ENCODE data around the gene AHRR. TPM values are rescaled to one million over a fixed set of nuclear protein-coding genes. Genes with fewer than 3 reads are reported as not detected.
"Not testable (repeated sequence)": the region's sequence is repeated elsewhere in the genome, so short reads cannot be mapped to it uniquely, and the experiment has no call there.

AHRR gene
- total RNA-seq, 1 donor from 2014 or later, result 2.0 TPM

DNA sequence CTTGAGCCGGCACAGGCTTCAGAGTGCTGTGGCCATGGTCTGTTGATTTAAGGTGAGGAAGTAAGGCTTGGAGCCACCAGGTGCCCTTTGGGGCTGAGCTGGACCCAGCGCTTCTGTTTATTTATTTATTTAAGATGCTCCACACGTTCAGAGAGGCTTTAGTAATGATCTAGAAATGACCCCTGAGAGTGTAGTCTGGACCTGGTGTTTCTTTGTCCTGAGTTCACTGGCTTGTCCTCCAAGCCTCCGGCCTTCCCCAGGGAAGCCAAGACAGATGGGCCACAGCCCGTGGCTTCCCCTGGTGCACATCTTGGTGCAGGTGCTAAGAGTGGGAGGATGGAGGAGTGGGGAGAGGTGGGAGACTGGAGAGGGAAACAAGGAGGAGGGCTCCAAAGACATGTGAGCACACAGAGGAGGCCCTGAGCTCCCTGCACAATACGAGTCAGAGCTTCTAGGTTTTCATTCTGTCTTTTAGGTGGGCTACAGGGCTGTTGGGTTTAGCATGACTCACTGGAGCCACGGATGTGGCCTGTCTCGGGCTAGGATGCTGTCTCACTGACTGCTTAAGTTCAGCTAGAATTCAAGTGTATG is 56.9 kb downstream of the AHRR start:
- Mint-ChIP-seq H3K4me1 (ENCODE audit: low read depth, unreplicated experiment) (peaks cover 2% of the 10 kb centered on the region), H3K27ac (ENCODE audit: unreplicated experiment) (peak overlapping the region; percentile 65), H3K4me3 (ENCODE audit: unreplicated experiment) (no peak overlapping the region), H3K36me3 (ENCODE audit: unreplicated experiment) (peaks cover 6% of the 10 kb centered on the region), H3K27me3 (ENCODE audit: unreplicated experiment) (peaks cover 12% of the 10 kb centered on the region), H3K9me3 (ENCODE audit: unreplicated experiment) (peaks cover 4% of the 10 kb centered on the region)
- TF ChIP-seq CTCF (IDR thresholded peaks at IDR 0.05; ENCODE audit: partially characterized antibody, unreplicated experiment), result no peak
- DNase-seq, result peak; percentile 24

GRCh38 chr5:378976-379742 is 57.6 kb downstream of the AHRR start:
- DNase-seq, result peak; percentile 11
- Mint-ChIP-seq H3K27ac (ENCODE audit: unreplicated experiment) (no peak overlapping the region), H3K4me1 (ENCODE audit: low read depth, unreplicated experiment) (peaks cover 2% of the 10 kb centered on the region), H3K27me3 (ENCODE audit: unreplicated experiment) (peaks cover 12% of the 10 kb centered on the region), H3K36me3 (ENCODE audit: unreplicated experiment) (peaks cover 6% of the 10 kb centered on the region), H3K9me3 (ENCODE audit: unreplicated experiment) (peaks cover 4% of the 10 kb centered on the region), H3K4me3 (ENCODE audit: unreplicated experiment) (no peak overlapping the region)
- TF ChIP-seq CTCF (IDR thresholded peaks at IDR 0.05; ENCODE audit: partially characterized antibody, unreplicated experiment), result no peak

DNA sequence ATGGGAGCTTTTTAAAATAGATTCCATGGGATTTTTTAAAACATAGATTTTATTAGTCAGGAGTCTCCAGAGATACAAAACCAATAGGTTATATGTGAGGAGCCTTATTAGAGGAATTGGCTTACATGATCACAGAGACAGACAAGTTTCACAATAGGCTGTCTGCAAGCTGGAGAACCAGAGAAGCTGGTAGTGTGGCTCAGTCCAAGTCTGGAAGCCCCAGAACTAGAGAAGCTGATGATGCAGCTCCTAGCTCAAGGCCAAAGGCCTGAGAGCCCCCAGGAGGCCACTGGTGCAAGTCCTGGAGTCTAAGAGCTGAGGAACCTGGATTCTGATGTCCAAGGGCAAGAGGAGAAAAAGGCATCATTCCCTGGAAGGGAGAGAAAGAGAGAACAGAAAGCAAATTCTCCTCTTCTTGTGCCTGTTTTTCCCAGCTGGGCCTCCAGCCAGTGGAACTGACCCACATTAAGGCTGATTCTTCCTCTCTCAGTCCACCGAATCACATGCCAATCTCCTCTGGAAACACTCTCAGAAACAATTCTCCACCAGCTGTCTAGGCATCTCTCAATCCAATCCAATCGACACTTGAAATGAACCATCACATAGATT is 59.3 kb downstream of the AHRR start:
- Mint-ChIP-seq H3K4me1 (ENCODE audit: low read depth, unreplicated experiment) (no peaks in the 10 kb centered on the region), H3K36me3 (ENCODE audit: unreplicated experiment) (peaks cover 13% of the 10 kb centered on the region), H3K27me3 (ENCODE audit: unreplicated experiment) (peaks cover 9% of the 10 kb centered on the region), H3K27ac (ENCODE audit: unreplicated experiment) (no peak overlapping the region), H3K4me3 (ENCODE audit: unreplicated experiment) (no peak overlapping the region), H3K9me3 (ENCODE audit: unreplicated experiment) (peaks cover 4% of the 10 kb centered on the region)
- no peak for TF ChIP-seq CTCF (IDR thresholded peaks at IDR 0.05; ENCODE audit: partially characterized antibody, unreplicated experiment)
- DNase-seq, result no peak

- H3K9me3 Mint-ChIP-seq (ENCODE audit: unreplicated experiment), result peaks cover 5% of the 10 kb centered on the region
- no peak for TF ChIP-seq CTCF (IDR thresholded peaks at IDR 0.05; ENCODE audit: partially characterized antibody, unreplicated experiment)
- no peak overlapping the region for H3K27ac Mint-ChIP-seq (ENCODE audit: unreplicated experiment)
- no peak for DNase-seq
- H3K27me3 Mint-ChIP-seq (ENCODE audit: unreplicated experiment), result peaks cover 3% of the 10 kb centered on the region
- H3K4me3 Mint-ChIP-seq (ENCODE audit: unreplicated experiment), result no peak overlapping the region
- H3K4me1 Mint-ChIP-seq (ENCODE audit: low read depth, unreplicated experiment), result no peaks in the 10 kb centered on the region
- peaks cover 16% of the 10 kb centered on the region for H3K36me3 Mint-ChIP-seq (ENCODE audit: unreplicated experiment)
Measured at GRCh38 chr5:383066-383465, 61.6 kb downstream of the AHRR start.

DNA sequence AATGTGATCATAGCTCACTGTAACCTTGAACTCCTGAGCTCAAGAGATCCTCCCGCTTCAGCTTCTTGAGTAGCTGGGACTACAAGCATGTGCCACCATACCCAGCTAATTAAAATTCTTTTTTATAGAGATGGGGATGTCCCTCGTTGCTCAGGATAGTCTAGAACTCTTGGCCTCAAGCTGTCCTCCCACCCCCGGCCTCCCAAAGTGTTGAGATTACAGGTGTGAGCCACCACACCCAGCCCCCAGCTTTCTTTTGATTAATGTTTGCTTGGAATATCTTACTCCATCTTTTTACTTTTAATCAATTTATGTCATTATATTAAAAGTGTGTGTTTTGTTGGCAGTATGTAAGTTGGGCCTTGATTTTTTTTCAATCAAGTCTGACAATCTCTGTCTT is 62.1 kb downstream of the AHRR start:
- H3K36me3 Mint-ChIP-seq (ENCODE audit: unreplicated experiment), result peaks cover 16% of the 10 kb centered on the region

DNA sequence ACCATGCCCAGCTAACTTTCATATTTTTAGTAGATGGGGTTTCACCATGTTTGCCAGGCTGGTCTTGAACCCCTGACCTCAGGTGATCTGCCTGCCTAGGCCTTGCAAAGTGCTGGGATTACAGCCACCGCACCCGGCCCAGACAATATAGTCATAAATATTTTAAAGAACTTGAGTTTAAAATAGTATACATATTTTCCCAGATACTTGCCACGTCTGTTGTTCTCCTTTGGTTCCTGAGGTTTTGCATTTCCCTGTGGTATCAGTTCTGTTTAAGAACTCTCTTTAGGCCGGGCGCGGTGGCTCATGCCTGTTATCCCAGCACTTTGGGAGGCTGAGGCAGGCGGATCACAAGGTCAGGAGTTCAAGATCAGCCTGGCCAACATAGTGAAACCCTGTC is 63.1 kb downstream of the AHRR start:
- not testable (repeated sequence) for H3K4me3 Mint-ChIP-seq (ENCODE audit: unreplicated experiment); H3K4me1 Mint-ChIP-seq (ENCODE audit: low read depth, unreplicated experiment); H3K27ac Mint-ChIP-seq (ENCODE audit: unreplicated experiment); H3K27me3 Mint-ChIP-seq (ENCODE audit: unreplicated experiment); H3K9me3 Mint-ChIP-seq (ENCODE audit: unreplicated experiment); DNase-seq
- H3K36me3 Mint-ChIP-seq (ENCODE audit: unreplicated experiment), result peaks cover 16% of the 10 kb centered on the region

More for the DNA sequence above, 62.1 kb downstream of the AHRR start:
- Mint-ChIP-seq H3K27me3 (ENCODE audit: unreplicated experiment) (peaks cover 3% of the 10 kb centered on the region), H3K4me1 (ENCODE audit: low read depth, unreplicated experiment) (peaks cover under 1% of the 10 kb centered on the region), H3K27ac (ENCODE audit: unreplicated experiment) (no peak overlapping the region), H3K9me3 (ENCODE audit: unreplicated experiment) (peaks cover 5% of the 10 kb centered on the region), H3K4me3 (ENCODE audit: unreplicated experiment) (no peak overlapping the region)
- DNase-seq, result no peak
- no peak for TF ChIP-seq CTCF (IDR thresholded peaks at IDR 0.05; ENCODE audit: partially characterized antibody, unreplicated experiment)

All from glutamatergic neuron (in vitro differentiated cells).